Gastroesophageal sphincter (tissue), 4 donors: ENCODE measurements around the gene STIMATE. TPM values are rescaled to one million over a fixed set of nuclear protein-coding genes. Genes with fewer than 3 reads are reported as not detected.

ENCODE experiments used
- ATAC-seq: fragments of 150-250 bp; one replicate; pipeline ENCODE4 v1.9.1; 2016; ENCODE audit warnings: mild to moderate bottlenecking, moderate library complexity
- H3K27ac ChIP-seq, 4 donors: fragments of 200-600 bp; sonication (generic) in 3 of 4; 1 replicate in 3 of 4; 2 replicates in 1 of 4; pipeline ENCODE4 v1.5.1; 2016 to 2019
- H3K27me3 ChIP-seq: fragments of 200-600 bp; sonication (generic); one replicate; pipeline ENCODE4 v1.5.1; 2019
- H3K36me3 ChIP-seq, 2 donors: fragments of 200-600 bp; sonication (generic); one replicate each; pipeline ENCODE4 v1.5.1; 2019; ENCODE audit warnings: control low read depth in 1 of 2
- H3K4me1 ChIP-seq, 3 donors: fragments of 200-600 bp; sonication (generic); 1 replicate in 2 of 3; 2 replicates in 1 of 3; pipeline ENCODE4 v1.5.1; 2016 to 2019; ENCODE audit warnings: control low read depth in 2 of 3
- H3K4me3 ChIP-seq, 2 donors: fragments of 200-600 bp; sonication (generic); one replicate each; pipeline ENCODE4 v1.5.1; 2019; ENCODE audit warnings: mild to moderate bottlenecking in 1 of 2, moderate library complexity in 1 of 2
- H3K9me3 ChIP-seq, 3 donors: fragments of 200-600 bp; sonication (generic); one replicate each; pipeline ENCODE4 v1.5.1; 2017 to 2019; ENCODE audit warnings: control low read depth in 2 of 3
- CTCF ChIP-seq, 4 experiments: fragments of 200-600 bp in 2 of 4; fragments of 450-650 bp in 2 of 4; sonication (generic) in 1 of 4; IDR thresholded peaks; one replicate each; pipeline ENCODE4 v1.5.1; 2017 to 2019; ENCODE audit warnings: antibody characterized with exemption in 4 of 4, mild to moderate bottlenecking in 2 of 4, moderate library complexity in 2 of 4
- EP300 ChIP-seq: sonication (generic); formaldehyde crosslinking; IDR thresholded peaks from one replicate; pipeline ENCODE4 v1.6.1; 2017; ENCODE audit warnings: antibody characterized with exemption, mild to moderate bottlenecking
- POLR2A ChIP-seq, 2 donors: fragments of 450-650 bp; IDR thresholded peaks; one replicate each; pipeline ENCODE4 v1.6.1; 2017; ENCODE audit warnings: antibody characterized with exemption in 2 of 2, mild to moderate bottlenecking in 2 of 2, moderate library complexity in 1 of 2
- POLR2AphosphoS5 ChIP-seq: sonication (generic); formaldehyde crosslinking; IDR thresholded peaks from one replicate; pipeline ENCODE4 v1.6.1; 2017; ENCODE audit warnings: antibody characterized with exemption
- WGBS, 2 donors: methylation state at CpG; one replicate each; pipeline ENCODE4 v1.1.5; 2018; ENCODE audit warnings: low coverage in 1 of 2; 5-methylcytosine and 5-hydroxymethylcytosine counted together
- total RNA-seq, 4 donors: library from RNA; depleted of rRNA; stranded (reverse); fragments of >200 nt; gene quantifications; one replicate each; pipeline ENCODE4 v1.1.0, GENCODE V29; 2016

The STIMATE gene
- total RNA-seq, 4 donors from 2014 or later: 14.6 to 30.2 (median 20.5) TPM

GRCh38 chr3:52879090-52879489, 18.3 kb downstream of the STIMATE start:
- Histone ChIP-seq H3K4me3 (no peak overlapping the region), H3K9me3 (no peaks in the 10 kb centered on the region), H3K27me3 (no peaks in the 10 kb centered on the region), H3K27ac (no peak overlapping the region), H3K4me1 (peaks cover 0 to 22% (median 0%) of the 10 kb centered on the region in 3 donors), H3K36me3 (peaks cover 0 to 28% of the 10 kb centered on the region in 2 donors)
- TF ChIP-seq CTCF (IDR thresholded peaks at IDR 0.05): no peak
- TF ChIP-seq POLR2A (IDR thresholded peaks at IDR 0.05): no peak
- TF ChIP-seq EP300: no peak
- TF ChIP-seq POLR2AphosphoS5: no peak
- no peak for ATAC-seq
- 94% methylated on average over 2 of the region's 4 CpGs; no CpG with 5 or more reads in 1 of the 2 donors for WGBS, 2 donors

GRCh38 chr3:52877085-52877484, 20.3 kb downstream of the STIMATE start:
- H3K4me3 ChIP-seq: no peak overlapping the region
- peaks cover 0 to 22% (median 0%) of the 10 kb centered on the region in 3 donors for H3K4me1 ChIP-seq
- no peak overlapping the region for H3K27ac ChIP-seq
- 100% methylated on average over 1 to 3 of the region's 3 CpGs for WGBS, 2 donors
- peaks cover 0 to 28% of the 10 kb centered on the region in 2 donors for H3K36me3 ChIP-seq
- no peaks in the 10 kb centered on the region for H3K9me3 ChIP-seq
- TF ChIP-seq POLR2AphosphoS5 (no peak), EP300 (no peak), CTCF (IDR thresholded peaks at IDR 0.05) (no peak), POLR2A (IDR thresholded peaks at IDR 0.05) (no peak)
- no peaks in the 10 kb centered on the region for H3K27me3 ChIP-seq
- no peak for ATAC-seq

GRCh38 chr3:52874864-52875587, 22.3 kb downstream of the STIMATE start:
- WGBS, 2 donors: 94 to 95% methylated on average over 5 to 6 of the region's 9 CpGs
- Histone ChIP-seq H3K4me1 (peaks cover 0 to 15% (median 0%) of the 10 kb centered on the region in 3 donors), H3K9me3 (no peaks in the 10 kb centered on the region), H3K27ac (no peak overlapping the region), H3K27me3 (no peaks in the 10 kb centered on the region), H3K4me3 (no peak overlapping the region), H3K36me3 (peaks cover 0 to 19% of the 10 kb centered on the region in 2 donors)
- no peak for ATAC-seq
- TF ChIP-seq POLR2A (IDR thresholded peaks at IDR 0.05) (no peak), EP300 (no peak), POLR2AphosphoS5 (no peak), CTCF (IDR thresholded peaks at IDR 0.05) (no peak)

GRCh38 chr3:52874160-52874701, 23.1 kb downstream of the STIMATE start:
- ATAC-seq: no peak
- H3K27ac ChIP-seq: no peak overlapping the region
- TF ChIP-seq EP300 (no peak), CTCF (IDR thresholded peaks at IDR 0.05) (no peak), POLR2A (IDR thresholded peaks at IDR 0.05) (no peak), POLR2AphosphoS5 (no peak)
- H3K9me3 ChIP-seq: no peaks in the 10 kb centered on the region
- WGBS, 2 donors: 66 to 75% methylated on average over 4 to 5 of the region's 5 CpGs
- peaks cover 0 to 11% of the 10 kb centered on the region in 2 donors for H3K36me3 ChIP-seq
- H3K4me1 ChIP-seq: peaks cover 0 to 15% (median 0%) of the 10 kb centered on the region in 3 donors
- H3K4me3 ChIP-seq: no peak overlapping the region
- H3K27me3 ChIP-seq: no peaks in the 10 kb centered on the region
